ENCODE measurements around the gene PARD3. TPM values are rescaled to one million over a fixed set of nuclear protein-coding genes. Genes with fewer than 3 reads are reported as not detected.
"Not testable (repeated sequence)": the region's sequence is repeated elsewhere in the genome, so short reads cannot be mapped to it uniquely, and the experiment has no call there.

Gene PARD3
- total RNA-seq, 4 donors from 2014 or later, result 115 to 226 (median 141) TPM

- H3K27me3 ChIP-seq, result no peaks in the 10 kb centered on the region
- WGBS, result 30% methylated on average over 4 of the region's 4 CpGs
- DNase-seq (ENCODE audit: low spot score in 2 of 2), result no peak
These were observed 104.7 kb downstream of the PARD3 start for GRCh38 chr10:34710391-34710751.

GRCh38 chr10:34709637-34710390 lies 105.3 kb downstream of the PARD3 start:
- no peak for DNase-seq (ENCODE audit: low spot score in 2 of 2)
- H3K36me3 ChIP-seq, result no peaks in the 10 kb centered on the region
- H3K4me3 ChIP-seq, result no peak overlapping the region
- no peaks in the 10 kb centered on the region for H3K27me3 ChIP-seq
- peak overlapping the region; percentile 26 for H3K27ac ChIP-seq
- WGBS, result 73% methylated on average over 8 of the region's 8 CpGs
- H3K4me1 ChIP-seq, result peaks cover 33% of the 10 kb centered on the region
- no peak for TF ChIP-seq POLR2AphosphoS5 (IDR thresholded peaks at IDR 0.05)
- TF ChIP-seq POLR2A (IDR thresholded peaks at IDR 0.05), result no peak
- TF ChIP-seq EP300 (IDR thresholded peaks at IDR 0.05), result no peak
- no peak for TF ChIP-seq CTCF (IDR thresholded peaks at IDR 0.05)
- no peaks in the 10 kb centered on the region for H3K9me3 ChIP-seq

More at GRCh38 chr10:34710391-34710751, 104.7 kb downstream of the PARD3 start:
- Histone ChIP-seq H3K4me1 (peaks cover 33% of the 10 kb centered on the region), H3K27ac (peak overlapping the region; percentile 53), H3K9me3 (no peaks in the 10 kb centered on the region), H3K36me3 (no peaks in the 10 kb centered on the region), H3K4me3 (no peak overlapping the region)
- TF ChIP-seq POLR2A (IDR thresholded peaks at IDR 0.05) (no peak), POLR2AphosphoS5 (IDR thresholded peaks at IDR 0.05) (peak in 1 of 3 donors; percentile 15)

GRCh38 chr10:34707656-34708055 lies 107.4 kb downstream of the PARD3 start:
- Histone ChIP-seq H3K27ac (no peak overlapping the region), H3K4me3 (no peak overlapping the region), H3K36me3 (no peaks in the 10 kb centered on the region), H3K9me3 (no peaks in the 10 kb centered on the region), H3K4me1 (peaks cover 44% of the 10 kb centered on the region), H3K27me3 (no peaks in the 10 kb centered on the region)
- no peak for TF ChIP-seq EP300 (IDR thresholded peaks at IDR 0.05)
- 63% methylated on average over 1 of the region's 1 CpG for WGBS
- DNase-seq (ENCODE audit: low spot score in 2 of 2), result no peak

GRCh38 chr10:34706992-34707391 lies 108.1 kb downstream of the PARD3 start:
- peaks cover 45% of the 10 kb centered on the region for H3K4me1 ChIP-seq
- not testable (repeated sequence) for H3K36me3 ChIP-seq, H3K9me3 ChIP-seq

GRCh38 chr10:34706147-34706546 lies 108.9 kb downstream of the PARD3 start:
- DNase-seq (ENCODE audit: low spot score in 2 of 2), result no peak
- Histone ChIP-seq H3K4me3 (no peak overlapping the region), H3K36me3 (no peaks in the 10 kb centered on the region), H3K9me3 (no peaks in the 10 kb centered on the region), H3K4me1 (peaks cover 45% of the 10 kb centered on the region), H3K27me3 (no peaks in the 10 kb centered on the region), H3K27ac (no peak overlapping the region)
- TF ChIP-seq POLR2AphosphoS5 (IDR thresholded peaks at IDR 0.05) (no peak), CTCF (IDR thresholded peaks at IDR 0.05) (no peak), POLR2A (IDR thresholded peaks at IDR 0.05) (no peak), EP300 (IDR thresholded peaks at IDR 0.05) (no peak)
- WGBS, result 68% methylated on average over 3 of the region's 3 CpGs

More at GRCh38 chr10:34706992-34707391, 108.1 kb downstream of the PARD3 start:
- not testable (repeated sequence) for H3K27ac ChIP-seq; H3K4me3 ChIP-seq; DNase-seq (ENCODE audit: low spot score in 2 of 2); H3K27me3 ChIP-seq
- 97% methylated on average over 4 of the region's 4 CpGs for WGBS

GRCh38 chr10:34705563-34705962 lies 109.5 kb downstream of the PARD3 start:
- 47% methylated on average over 1 of the region's 1 CpG for WGBS
- Histone ChIP-seq H3K36me3 (no peaks in the 10 kb centered on the region), H3K9me3 (no peaks in the 10 kb centered on the region), H3K4me3 (no peak overlapping the region), H3K4me1 (peaks cover 41% of the 10 kb centered on the region), H3K27ac (no peak overlapping the region), H3K27me3 (no peaks in the 10 kb centered on the region)
- no peak for TF ChIP-seq EP300 (IDR thresholded peaks at IDR 0.05)
- DNase-seq (ENCODE audit: low spot score in 2 of 2), result no peak

GRCh38 chr10:34704526-34705184 lies 110.4 kb downstream of the PARD3 start:
- H3K4me3 ChIP-seq, result no peak overlapping the region
- no peaks in the 10 kb centered on the region for H3K36me3 ChIP-seq
- H3K4me1 ChIP-seq, result peaks cover 36% of the 10 kb centered on the region
- no peak for DNase-seq (ENCODE audit: low spot score in 2 of 2)
- H3K27me3 ChIP-seq, result no peaks in the 10 kb centered on the region
- H3K9me3 ChIP-seq, result no peaks in the 10 kb centered on the region
- TF ChIP-seq POLR2AphosphoS5 (IDR thresholded peaks at IDR 0.05), result no peak
- TF ChIP-seq CTCF (IDR thresholded peaks at IDR 0.05), result no peak
- no peak for TF ChIP-seq POLR2A (IDR thresholded peaks at IDR 0.05)
- TF ChIP-seq EP300 (IDR thresholded peaks at IDR 0.05), result no peak
- WGBS, result 37% methylated on average over 2 of the region's 2 CpGs
- H3K27ac ChIP-seq, result no peak overlapping the region
